ENCODE results near the gene RACGAP1.
"Not testable (repeated sequence)": the region's sequence is repeated elsewhere in the genome, so short reads cannot be mapped to it uniquely, and the experiment has no call there.

Gene RACGAP1

DNA sequence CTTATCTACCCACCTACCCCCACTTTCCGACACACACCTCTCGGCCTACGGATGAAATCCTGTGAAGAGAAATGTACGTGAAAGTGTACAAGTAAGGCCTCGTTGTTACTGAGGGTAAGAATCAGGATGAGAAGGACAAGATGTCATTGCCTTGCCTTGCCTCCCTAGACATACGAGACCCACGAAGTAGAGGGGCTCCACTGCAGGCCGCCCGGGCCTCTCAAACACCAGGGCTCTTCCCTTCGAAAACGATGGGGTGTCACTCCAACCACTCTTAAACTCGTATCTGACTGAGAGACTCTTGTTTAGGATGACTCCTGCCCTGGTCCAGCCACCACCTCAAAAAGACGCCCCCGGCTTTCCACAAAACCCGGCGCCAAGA, 498 bp downstream of the RACGAP1 start:
- DNase-seq, result no peak

DNA sequence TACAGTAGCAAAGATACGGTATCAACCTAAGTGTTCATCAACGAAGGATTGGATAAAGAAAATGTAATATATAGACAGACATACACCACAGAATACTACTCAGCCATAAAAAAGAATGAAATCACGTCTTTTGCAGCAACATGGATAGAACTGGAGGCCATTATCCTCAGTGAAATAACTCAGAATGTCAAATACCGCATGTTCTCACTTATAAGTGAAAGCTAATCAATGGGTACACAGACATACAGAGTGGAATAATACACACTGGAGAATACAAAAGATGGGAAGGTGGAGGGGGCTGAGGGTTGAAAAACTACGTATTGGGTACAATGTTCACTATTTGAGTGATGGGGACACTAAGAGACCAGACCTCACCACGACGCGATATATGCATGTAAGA, 1.1 kb downstream of the RACGAP1 start:
- DNase-seq, result no peak

GRCh38 chr12:50022903-50023302, 2.4 kb downstream of the RACGAP1 start:
- DNase-seq, result no peak

DNA sequence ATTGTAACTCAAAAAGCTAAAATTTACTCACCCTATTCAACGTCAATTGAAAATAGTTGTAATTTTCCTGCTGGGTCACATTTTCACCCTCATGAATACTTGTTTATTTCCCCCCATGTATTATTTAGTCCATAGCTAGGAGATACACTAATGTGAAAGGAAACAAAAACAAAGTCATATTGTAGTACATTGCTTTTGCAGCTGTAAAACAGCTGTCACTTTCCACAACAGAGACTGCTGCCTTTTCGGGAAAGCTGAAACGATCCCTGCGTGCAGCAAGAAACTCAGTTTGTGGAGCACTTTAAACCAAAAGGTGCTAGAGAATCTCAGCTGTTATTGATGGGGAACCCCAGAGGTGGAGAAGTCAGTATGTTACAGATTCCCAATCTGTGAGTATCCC, 4.3 kb downstream of the RACGAP1 start:
- no peak for DNase-seq

GRCh38 chr12:50019524-50019923, 5.8 kb downstream of the RACGAP1 start:
- DNase-seq, result no peak

DNA sequence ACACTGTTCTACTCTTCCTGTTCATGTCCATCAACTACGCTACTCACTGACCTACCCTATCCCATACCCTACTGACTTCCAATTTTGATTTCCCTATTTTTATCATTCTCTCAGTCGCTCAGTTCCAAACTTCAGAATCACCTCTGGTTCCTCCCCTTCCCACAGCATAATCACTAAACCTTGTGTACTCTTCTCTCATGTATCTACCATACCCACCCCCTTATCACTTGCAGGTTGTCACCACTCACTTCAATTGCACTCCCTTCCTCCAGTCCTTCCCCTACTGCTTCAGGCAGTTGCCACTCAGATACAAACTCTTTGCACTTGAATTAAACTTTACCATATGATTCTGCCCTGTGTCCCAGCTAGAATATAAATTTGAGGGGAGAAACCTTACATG, 6.3 kb downstream of the RACGAP1 start:
- no peak for DNase-seq

DNA sequence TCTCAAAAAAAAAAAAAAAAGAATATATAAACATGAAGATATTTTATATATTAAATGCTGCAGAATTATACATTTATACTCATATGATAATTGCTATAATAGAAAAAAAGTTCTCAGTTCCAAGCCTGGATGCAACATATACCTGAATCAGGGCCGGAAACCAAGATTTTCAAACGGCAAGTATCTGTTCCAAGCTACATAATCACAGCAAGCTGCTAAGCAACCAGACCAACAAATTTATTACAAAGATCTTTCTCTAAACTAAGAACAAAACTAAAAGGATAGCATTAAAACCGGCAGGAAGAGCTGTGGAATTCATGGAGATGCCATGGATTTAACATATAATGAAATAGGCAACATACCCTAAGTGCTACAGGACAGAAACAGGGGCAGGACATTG, 7.1 kb downstream of the RACGAP1 start:
- DNase-seq, result no peak

DNA sequence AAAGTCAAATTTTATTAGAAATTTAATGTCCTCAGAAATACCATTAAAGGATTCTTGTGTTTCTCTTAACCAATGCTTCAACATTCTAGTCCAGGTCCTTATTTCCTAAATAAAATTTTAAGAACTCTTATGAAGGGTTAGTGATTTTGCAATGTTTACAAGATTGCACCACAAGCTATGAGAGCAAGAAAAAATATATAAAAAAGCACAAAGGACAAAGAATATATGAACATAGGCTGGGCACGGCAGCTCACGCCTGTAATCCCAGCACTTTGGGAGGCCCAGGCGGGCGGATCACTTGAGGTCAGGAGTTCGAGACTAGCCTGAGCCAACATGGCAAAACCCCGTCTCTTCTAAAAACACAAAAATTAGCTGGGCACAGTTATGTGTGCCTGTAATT, 7.7 kb downstream of the RACGAP1 start:
- DNase-seq, result no peak

GRCh38 chr12:50016501-50017475, 8.5 kb downstream of the RACGAP1 start:
- no peak for DNase-seq

GRCh38 chr12:50014342-50014741, 11.0 kb downstream of the RACGAP1 start:
- DNase-seq, result no peak

DNA sequence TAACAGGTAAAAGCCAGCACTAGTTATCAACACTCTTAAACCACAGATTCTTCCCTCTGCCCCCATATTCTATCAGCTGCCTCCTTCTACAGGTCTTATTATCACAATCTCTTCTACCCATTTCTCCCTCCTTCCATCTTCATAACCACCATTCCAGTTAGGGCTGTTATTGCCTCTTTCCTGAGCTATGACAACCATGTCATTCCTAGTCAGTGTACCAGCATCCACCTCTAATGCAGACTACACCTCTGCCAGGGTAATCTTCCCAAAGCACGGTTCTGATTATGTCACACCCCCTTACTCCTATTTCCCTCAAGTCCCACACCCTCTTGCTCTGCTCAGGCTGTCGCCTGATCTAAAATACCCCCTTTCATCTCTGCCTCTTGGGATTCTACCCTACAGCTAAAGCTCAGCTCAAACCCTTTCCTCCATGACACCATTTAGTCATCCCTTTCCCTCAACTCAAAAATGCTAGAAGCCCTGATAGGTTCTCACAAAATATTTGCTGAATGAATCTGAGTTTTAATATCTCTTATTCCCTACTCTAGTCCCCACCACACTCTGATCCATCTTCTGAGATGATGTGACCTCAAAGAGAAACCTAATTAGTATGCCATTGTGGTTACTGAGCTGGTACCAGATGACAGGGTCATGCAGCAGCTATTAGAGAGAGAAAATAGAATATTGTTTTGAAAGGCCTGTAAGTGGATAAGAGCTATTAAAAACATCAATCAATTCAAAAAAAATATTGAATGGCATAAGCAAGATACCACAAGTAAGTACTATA, 11.7 kb downstream of the RACGAP1 start:
- DNase-seq, result no peak

DNA sequence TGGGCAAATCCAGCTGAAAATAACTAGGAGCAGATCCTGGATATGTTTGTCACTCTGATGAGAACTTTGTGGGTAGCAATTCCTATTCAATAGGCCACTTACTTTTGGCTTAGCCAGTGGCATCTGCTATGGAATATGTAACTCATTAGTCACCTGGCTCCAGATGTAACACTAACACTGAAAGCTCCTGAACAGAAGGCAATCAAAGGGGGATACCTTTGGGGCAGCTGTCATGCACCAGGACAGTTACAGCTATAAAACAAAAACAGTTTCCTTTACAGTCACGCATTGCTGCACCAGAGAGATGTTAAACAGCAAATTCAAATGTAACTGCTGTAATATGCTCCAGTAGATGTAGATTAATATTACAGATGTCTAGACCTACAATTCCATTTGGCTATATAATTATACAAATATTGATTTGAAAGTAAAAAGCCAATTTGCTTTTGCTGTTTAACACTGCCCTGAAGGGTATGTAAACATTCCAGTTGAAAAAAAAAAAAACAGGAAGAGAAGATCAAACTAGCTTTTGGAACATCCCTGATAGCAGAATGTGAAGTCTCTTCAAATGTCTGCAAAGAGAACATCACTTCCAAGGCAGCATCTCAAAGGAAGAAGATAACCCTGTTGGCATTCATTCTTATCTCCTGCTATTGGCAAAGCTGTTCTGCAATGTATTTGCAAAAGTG, 18.4 kb downstream of the RACGAP1 start:
- DNase-seq, result no peak

GRCh38 chr12:50006280-50006679, 19.0 kb downstream of the RACGAP1 start:
- no peak for DNase-seq

DNA sequence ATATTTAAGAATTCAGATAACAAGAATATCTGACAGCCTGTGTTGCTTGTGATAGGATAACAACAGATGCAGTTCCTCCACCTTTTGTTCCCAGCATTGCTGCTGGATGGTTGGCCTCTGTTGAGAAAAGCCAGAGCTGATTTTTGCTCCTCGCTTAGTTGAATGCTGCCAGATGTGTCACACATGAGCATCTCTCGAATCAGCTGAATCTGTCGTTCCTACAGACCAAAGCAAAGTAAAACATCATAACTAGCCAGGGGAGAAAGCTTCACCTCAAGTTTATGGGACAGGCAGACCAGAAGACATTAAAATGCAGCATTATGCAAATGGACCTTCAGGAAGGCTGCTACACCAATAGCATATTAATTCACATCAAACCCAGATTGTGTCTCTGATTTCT, 20.1 kb downstream of the RACGAP1 start:
- no peak for DNase-seq

- DNase-seq, result no peak
Observed at GRCh38 chr12:50004696-50005095, 20.6 kb downstream of the RACGAP1 start.

DNA sequence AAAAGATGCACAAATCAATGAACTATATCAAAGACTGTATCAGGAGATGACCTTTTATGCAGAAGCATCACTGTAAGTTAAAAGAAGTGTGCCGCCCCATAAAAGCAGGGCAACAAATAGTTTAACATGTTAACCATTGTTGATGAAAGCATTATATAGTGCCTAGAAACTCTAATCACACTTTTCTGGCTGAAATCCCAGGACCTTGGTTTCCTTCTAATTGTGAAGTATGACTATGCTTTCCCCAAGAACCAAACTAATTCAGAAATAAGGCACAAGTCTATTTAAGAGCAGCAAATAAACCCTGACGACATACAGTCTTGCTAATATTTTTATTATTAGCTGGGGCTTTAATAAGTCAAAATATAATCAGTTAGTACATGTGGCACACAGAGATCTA, 21.7 kb downstream of the RACGAP1 start:
- DNase-seq, result no peak

DNA sequence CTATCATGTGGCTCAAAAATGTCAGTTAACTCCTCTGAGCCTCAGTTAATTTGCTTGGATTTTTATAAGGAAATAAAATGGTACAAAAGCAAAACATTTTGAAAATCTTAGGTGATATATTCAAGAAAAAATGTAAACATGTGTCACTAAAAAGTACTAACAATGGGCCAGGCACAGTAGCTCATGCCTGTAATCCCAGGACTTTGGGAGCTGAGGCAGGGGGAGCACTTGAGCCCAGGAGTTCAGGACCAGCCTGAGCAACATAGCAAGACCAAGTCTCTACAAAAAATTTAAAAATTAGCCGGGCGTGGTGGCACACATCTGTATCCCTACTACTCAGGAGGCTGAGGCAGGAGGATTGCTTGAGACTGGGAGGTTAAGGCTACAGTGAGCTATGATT, 26.8 kb downstream of the RACGAP1 start:
- DNase-seq, result no peak

DNA sequence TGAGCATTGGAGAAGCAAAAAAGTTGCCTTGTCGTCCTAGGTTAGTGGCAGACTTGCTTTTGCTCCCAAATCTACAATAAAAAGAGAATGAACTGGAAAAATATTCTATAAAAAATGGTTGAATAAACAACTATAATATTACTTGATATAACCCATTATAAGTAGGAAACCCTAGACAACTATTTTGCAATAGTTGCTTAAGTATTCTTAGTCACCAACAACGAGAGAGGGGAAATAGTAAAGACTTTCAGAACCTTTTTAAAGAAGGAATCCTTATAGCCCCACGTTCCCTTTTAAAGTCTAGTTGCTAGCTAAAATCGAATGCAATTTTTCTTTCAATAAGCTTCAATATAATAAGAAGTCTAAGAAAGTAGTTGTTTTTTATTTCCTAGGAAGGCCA, 35.0 kb downstream of the RACGAP1 start:
- DNase-seq, result no peak

DNA sequence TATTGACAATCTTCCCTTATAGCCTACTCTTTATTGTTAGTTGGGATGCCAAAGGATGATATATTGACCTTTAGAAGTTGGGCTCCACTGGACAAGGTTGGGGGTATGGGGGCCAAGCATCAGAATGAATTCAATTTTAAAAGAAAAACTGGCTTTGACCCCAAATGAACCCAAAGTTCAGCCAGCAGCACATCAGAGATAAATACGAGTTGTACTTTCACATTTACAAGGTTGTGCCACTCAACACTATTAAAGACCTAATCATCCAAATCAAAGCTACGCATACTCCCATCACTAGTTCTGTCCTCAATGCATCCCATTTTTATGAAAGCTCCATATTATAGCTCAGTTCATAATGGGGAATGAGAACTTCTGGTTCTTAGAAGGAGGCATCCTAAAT, 35.9 kb downstream of the RACGAP1 start:
- not testable (repeated sequence) for DNase-seq

GRCh38 chr12:49987625-49988303, 37.5 kb downstream of the RACGAP1 start:
- no peak for DNase-seq

DNA sequence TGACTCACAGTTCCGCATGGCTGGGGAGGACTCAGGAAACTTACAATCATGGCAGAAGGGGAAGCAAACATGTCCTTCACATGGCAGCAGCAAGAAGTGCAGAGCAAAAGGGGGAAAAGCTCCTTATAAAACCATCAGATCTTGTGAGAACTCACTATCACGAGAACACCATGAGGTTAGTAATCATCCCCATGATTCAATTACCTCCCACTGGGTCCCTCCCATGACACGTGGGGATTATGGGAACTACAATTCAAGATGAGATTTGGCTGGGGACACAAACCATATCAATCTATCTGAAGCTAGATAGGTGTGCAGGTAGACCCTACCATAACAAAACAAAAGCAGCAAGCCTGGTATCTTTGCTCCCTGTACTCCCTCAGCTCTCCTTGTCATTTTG, 38.8 kb downstream of the RACGAP1 start:
- not testable (repeated sequence) for DNase-seq

GRCh38 chr12:49985981-49986380, 39.3 kb downstream of the RACGAP1 start:
- DNase-seq, result no peak
